Gastrocnemius medialis (tissue), 4 donors: ENCODE results near the gene UBE3A.

Experiments
- POLR2A ChIP-seq, 2 donors: fragments of 450-650 bp; IDR thresholded peaks; one replicate each; pipeline ENCODE4 v1.6.1; 2017; ENCODE audit warnings: antibody characterized with exemption in 2 of 2, mild to moderate bottlenecking in 2 of 2, moderate library complexity in 2 of 2
- TF ChIP-seq, protein P1 (sequence below), 5 experiments: fragments of 450-650 bp in 3 of 5; fragments of 200-600 bp in 2 of 5; sonication (generic) in 2 of 5; IDR thresholded peaks in 4 of 5; conservative IDR thresholded peaks in 1 of 5; 1 replicate in 4 of 5; 2 replicates in 1 of 5; pipeline ENCODE4 v1.5.1; 2016 to 2019; ENCODE audit warnings: antibody characterized with exemption in 5 of 5, mild to moderate bottlenecking in 3 of 5, moderate library complexity in 3 of 5

GRCh38 chr15:25478313-25478712 lies 39.5 kb upstream of the UBE3A start:
- TF ChIP-seq, protein P1, sequence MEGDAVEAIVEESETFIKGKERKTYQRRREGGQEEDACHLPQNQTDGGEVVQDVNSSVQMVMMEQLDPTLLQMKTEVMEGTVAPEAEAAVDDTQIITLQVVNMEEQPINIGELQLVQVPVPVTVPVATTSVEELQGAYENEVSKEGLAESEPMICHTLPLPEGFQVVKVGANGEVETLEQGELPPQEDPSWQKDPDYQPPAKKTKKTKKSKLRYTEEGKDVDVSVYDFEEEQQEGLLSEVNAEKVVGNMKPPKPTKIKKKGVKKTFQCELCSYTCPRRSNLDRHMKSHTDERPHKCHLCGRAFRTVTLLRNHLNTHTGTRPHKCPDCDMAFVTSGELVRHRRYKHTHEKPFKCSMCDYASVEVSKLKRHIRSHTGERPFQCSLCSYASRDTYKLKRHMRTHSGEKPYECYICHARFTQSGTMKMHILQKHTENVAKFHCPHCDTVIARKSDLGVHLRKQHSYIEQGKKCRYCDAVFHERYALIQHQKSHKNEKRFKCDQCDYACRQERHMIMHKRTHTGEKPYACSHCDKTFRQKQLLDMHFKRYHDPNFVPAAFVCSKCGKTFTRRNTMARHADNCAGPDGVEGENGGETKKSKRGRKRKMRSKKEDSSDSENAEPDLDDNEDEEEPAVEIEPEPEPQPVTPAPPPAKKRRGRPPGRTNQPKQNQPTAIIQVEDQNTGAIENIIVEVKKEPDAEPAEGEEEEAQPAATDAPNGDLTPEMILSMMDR (IDR thresholded peaks at IDR 0.05 in 4 of 5, conservative IDR thresholded peaks at IDR 0.05 in 1 of 5), result no peak
- TF ChIP-seq POLR2A (IDR thresholded peaks at IDR 0.05), result no peak
